HG03280 (cell line): ENCODE results near the gene DLGAP4.

Experiments used
- ATAC-seq: cut with Tn5 transposase; IDR thresholded peaks from one replicate; pipeline ENCODE4 v1.9.1; 2021; ENCODE audit warnings: mild to moderate bottlenecking, moderate library complexity; ENCODE audit not compliant: unreplicated experiment

Gene DLGAP4

DNA sequence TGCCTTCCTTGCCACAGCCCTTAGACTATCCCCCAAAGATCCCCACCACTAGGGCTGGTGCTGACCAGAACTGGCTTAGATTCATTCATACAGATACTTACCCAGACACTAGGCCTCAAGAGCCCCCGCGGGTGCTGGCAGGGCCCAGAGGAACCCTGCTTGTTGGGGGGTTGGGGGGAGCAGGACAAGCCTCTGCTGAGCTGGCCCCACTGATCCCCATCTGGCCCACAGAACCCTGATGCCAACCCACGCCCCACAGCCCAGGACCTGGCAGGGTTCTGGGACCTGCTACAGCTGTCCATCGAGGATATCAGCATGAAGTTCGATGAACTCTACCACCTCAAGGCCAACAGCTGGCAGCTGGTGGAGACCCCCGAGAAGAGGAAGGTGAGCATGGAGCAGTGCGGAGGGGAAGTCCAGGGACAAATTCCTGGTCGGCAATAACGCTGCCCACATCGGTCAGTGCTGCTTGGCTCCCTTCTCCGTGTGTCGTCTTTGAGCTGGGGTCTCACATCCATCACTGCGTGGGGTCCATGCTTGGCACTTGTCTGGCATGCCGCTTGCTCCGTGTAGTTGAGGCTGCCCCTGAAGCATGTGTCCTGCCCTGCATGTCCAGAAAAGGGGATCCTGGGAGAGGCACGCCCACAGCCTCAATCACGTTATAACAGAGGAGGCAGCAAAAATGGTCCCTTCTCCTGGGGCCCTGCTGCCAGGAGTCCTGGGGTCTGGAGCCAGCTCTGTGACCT lies 219.7 kb downstream of the DLGAP4 start:
- no peak for ATAC-seq

- ATAC-seq: no peak
Measured at GRCh38 chr20:36526521-36527011, 220.4 kb downstream of the DLGAP4 start.

GRCh38 chr20:36527331-36528125 lies 221.4 kb downstream of the DLGAP4 start:
- no peak for ATAC-seq

GRCh38 chr20:36528176-36528874 lies 222.2 kb downstream of the DLGAP4 start:
- no peak for ATAC-seq

DNA sequence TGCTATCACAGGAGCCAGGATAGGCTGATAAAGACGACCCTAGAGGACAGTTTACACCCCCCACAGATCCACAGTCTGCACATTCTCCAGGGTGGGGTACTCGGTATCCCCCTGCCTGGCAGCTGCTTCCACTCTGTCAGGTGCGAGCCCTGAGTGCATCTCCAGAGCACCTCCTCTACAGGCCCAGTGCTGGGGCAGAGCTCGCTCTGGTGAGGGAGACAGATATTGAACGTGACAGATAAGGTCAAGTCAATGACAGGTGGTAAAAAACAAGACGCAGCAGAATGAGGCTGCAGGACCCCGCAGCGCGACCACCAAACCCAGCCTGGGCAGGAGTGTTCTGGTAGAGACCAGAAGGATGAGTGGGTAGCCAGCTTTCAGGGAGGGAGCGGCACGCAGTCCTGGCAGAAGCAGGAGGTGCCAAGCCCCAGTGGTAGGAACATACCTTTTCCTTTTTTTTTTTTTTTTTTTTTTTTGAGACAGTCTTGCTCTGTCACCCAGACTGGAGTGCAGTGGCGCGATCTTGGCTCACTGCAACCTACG lies 222.8 kb downstream of the DLGAP4 start:
- no peak for ATAC-seq

GRCh38 chr20:36532388-36532787 lies 226.2 kb downstream of the DLGAP4 start:
- no peak for ATAC-seq

DNA sequence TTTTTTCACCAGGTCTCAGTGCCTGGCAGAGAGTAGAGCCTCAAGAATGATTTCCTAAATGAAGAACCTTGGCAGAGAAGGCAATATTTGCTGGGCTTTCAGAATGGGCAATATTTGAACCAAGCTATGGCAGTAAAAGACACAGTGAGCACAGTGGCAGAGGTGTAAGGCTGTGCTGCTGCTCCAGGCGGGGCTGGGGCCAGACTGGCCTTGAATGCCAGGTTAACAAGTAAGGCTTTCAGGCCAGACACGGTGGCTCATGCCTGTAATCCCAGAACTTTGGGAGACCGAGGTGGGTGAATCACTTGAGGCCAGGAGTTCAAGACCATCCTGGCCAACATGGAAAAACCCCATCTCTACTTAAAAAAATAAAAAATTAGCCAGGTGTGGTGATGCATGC lies 226.7 kb downstream of the DLGAP4 start:
- ATAC-seq: no peak

DNA sequence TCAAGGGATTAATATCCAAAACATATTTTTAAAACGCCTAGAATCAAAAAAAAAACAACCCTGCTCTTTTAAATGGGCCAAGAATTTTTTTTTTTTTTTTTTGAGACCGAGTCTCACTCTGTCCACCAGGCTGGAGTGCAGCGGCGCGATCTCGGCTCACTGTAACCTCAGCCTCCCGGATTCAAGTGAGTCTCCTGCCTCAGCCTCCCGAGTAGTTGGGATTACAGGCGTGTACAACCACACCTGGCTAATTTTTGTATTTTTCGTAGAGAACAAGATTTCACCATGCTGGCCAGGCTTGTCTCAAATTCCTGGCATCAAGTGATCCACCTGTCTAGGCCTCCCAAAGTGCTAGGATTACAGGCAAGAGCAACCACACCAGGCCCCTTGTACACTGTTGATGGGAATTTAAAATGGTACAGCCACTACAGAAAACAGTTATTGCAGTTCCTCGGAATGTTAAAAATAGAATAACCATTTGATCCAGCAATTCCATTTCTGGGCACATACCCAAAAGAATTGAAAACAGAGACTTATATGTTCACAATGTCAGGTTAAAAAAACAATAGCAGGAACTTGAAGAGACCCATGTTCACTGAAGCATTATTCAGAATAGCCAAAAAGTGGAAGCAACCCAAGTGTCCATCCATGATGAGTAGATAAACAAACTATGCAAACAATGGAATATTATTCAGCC lies 232.0 kb downstream of the DLGAP4 start:
- no peak for ATAC-seq

- ATAC-seq: no peak
Measured at GRCh38 chr20:36540551-36541211, 234.5 kb downstream of the DLGAP4 start.

GRCh38 chr20:36541227-36541767 lies 235.2 kb downstream of the DLGAP4 start, which contains the start of gene MYL9:
Gene MYL9, plus strand, starts transcription at chr20:36541519. Its CDS starts 3,366 bp downstream, at chr20:36544885.
- no peak for ATAC-seq

GRCh38 chr20:36541768-36542488 lies 235.8 kb downstream of the DLGAP4 start:
- no peak for ATAC-seq

- no peak for ATAC-seq
Measured at GRCh38 chr20:36542516-36543183, 236.5 kb downstream of the DLGAP4 start.

- no peak for ATAC-seq
Measured at GRCh38 chr20:36543184-36544133, 237.3 kb downstream of the DLGAP4 start.

DNA sequence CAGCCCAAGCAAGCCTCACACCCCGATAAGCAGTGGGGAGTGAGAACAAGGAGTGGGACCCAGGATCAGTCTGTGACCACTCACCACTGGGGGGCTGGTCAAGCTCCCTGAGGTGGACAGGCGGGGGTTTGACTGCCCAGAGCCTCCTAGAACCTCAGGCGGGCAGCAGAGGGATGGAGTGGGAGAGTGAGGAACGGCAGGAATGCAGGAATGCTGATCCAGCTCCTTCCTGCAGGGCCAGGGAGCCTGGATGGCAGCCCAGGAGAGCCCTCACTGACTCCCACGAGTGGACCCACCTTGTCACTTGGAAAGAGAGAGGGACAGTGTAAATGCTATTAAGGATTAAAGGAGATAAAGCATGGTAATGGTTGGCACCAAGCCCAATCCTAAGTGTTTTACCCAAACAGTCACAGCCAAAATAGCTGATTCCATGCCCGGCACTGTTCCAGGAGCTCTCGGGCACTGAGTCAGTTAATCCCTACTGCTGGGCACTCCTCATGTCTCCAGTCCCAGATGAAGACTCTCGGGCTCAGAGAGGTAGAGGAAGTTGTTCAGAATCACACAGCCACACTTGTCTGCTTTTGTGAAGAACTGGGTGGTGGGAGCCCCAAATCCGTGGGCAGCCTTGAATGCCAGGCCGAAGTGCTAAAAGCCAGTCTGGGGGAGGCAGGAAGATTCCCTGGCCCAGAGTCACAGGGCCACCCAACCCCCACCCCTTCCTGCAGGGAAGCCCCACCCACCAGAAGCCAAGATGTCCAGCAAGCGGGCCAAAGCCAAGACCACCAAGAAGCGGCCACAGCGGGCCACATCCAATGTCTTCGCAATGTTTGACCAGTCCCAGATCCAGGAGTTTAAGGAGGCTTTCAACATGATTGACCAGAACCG lies 238.2 kb downstream of the DLGAP4 start:
- no peak for ATAC-seq

DNA sequence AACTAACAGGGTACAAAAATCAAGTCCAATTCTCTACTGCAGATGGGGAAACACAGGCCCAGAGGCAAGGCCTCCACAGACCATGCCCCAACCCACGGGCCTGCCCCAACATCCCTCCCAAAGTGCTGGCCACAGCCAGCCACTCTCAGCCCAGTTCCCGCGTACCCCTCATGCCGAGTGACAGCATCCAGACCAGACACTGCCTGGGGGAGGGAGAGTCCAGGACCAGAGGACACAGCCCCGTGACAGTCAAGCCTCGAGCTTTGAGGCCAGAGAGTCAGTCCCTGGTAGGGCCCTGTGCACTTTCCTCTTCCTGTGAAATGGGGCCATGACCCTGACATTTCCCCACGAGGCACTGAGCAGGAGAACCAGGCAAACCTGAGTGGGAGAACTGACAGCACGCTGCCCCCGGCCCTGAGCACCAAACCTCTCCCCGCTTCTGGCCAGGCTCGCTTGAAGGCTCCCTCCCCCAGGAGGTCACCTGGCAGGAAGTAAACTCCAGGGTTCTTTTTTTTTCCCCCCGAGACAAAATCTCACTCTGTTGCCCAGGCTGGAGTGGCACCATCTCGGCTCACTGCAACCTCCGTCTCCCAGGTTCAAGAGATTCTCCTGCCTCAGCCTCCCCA lies 240.1 kb downstream of the DLGAP4 start:
- ATAC-seq: no peak
